GM19043 (cell line): ENCODE measurements around the gene PPP2R2B.
A peak's percentile ranks its signal among the peaks of the same experiment; 100 is the strongest.
"Not testable (repeated sequence)": the region's sequence is repeated elsewhere in the genome, so short reads cannot be mapped to it uniquely, and the experiment has no call there.

Source experiments
- ATAC-seq: cut with Tn5 transposase; IDR thresholded peaks from one replicate; pipeline ENCODE4 v1.9.1; 2021; ENCODE audit warnings: low read depth; ENCODE audit not compliant: unreplicated experiment

Gene PPP2R2B

GRCh38 chr5:146751781-146752401, 126.7 kb downstream of the PPP2R2B start:
- ATAC-seq = peak; percentile 98

- no peak for ATAC-seq
Observed at GRCh38 chr5:146751054-146751453, 127.5 kb downstream of the PPP2R2B start.

GRCh38 chr5:146748533-146748932, 130.0 kb downstream of the PPP2R2B start:
- ATAC-seq = no peak

GRCh38 chr5:146745931-146746577, 132.5 kb downstream of the PPP2R2B start:
- ATAC-seq = no peak

- no peak for ATAC-seq
Observed at GRCh38 chr5:146744068-146744745, 134.3 kb downstream of the PPP2R2B start.

- ATAC-seq = no peak
Observed at GRCh38 chr5:146734936-146735577, 143.5 kb downstream of the PPP2R2B start.

GRCh38 chr5:146732962-146733361, 145.6 kb downstream of the PPP2R2B start:
- ATAC-seq = no peak

GRCh38 chr5:146731909-146732659, 146.5 kb downstream of the PPP2R2B start:
- no peak for ATAC-seq

GRCh38 chr5:146728746-146729145, 149.8 kb downstream of the PPP2R2B start:
- ATAC-seq = not testable (repeated sequence)

- no peak for ATAC-seq
Observed at GRCh38 chr5:146726891-146727290, 151.7 kb downstream of the PPP2R2B start.

- ATAC-seq = no peak
Observed at GRCh38 chr5:146726020-146726419, 152.5 kb downstream of the PPP2R2B start.

- ATAC-seq = no peak
Observed at GRCh38 chr5:146725025-146725424, 153.5 kb downstream of the PPP2R2B start.

- no peak for ATAC-seq
Observed at GRCh38 chr5:146722361-146722779, 156.2 kb downstream of the PPP2R2B start.

GRCh38 chr5:146721073-146721815, 157.3 kb downstream of the PPP2R2B start:
- ATAC-seq = no peak

GRCh38 chr5:146720107-146720506, 158.4 kb downstream of the PPP2R2B start:
- ATAC-seq = no peak

- ATAC-seq = no peak
Observed at GRCh38 chr5:146719179-146719578, 159.4 kb downstream of the PPP2R2B start.

- ATAC-seq = no peak
Observed at GRCh38 chr5:146718609-146719008, 159.9 kb downstream of the PPP2R2B start.

GRCh38 chr5:146717951-146718350, 160.6 kb downstream of the PPP2R2B start:
- ATAC-seq = no peak

- ATAC-seq = no peak
Observed at GRCh38 chr5:146716636-146717035, 161.9 kb downstream of the PPP2R2B start.

GRCh38 chr5:146710348-146710747, 168.2 kb downstream of the PPP2R2B start:
- no peak for ATAC-seq
